Activated T-cell treated with anti-CD3 and anti-CD28 coated beads, Interleukin-2, amount 50 U/mL, for 4 hours (primary cell): ENCODE results near the gene MEAF6. TPM values are rescaled to one million over a fixed set of nuclear protein-coding genes. Genes with fewer than 3 reads are reported as not detected.
"Not testable (repeated sequence)": the region's sequence is repeated elsewhere in the genome, so short reads cannot be mapped to it uniquely, and the experiment has no call there.

Experiments
- ATAC-seq, 2 donors: fragments of 200-7000 bp; cut with Tn5 transposase; one replicate each; pipeline ENCODE4 v1.10.0; 2021
- DNase-seq: peaks from one replicate; pipeline ENCODE4 v3.0.0-alpha.2; 2020
- H3K27me3 Mint-ChIP-seq: one replicate; pipeline ENCODE4 v1.8.0; 2021; ENCODE audit warnings: low read depth, mixed read lengths
- H3K36me3 Mint-ChIP-seq: one replicate; pipeline ENCODE4 v1.8.0; 2022; ENCODE audit warnings: mixed read lengths; ENCODE audit not compliant: insufficient read depth
- H3K4me1 Mint-ChIP-seq: one replicate; pipeline ENCODE4 v1.8.0; 2021; ENCODE audit warnings: low read depth, mixed read lengths
- H3K4me3 Mint-ChIP-seq: one replicate; pipeline ENCODE4 v1.8.0; 2021; ENCODE audit warnings: mild to moderate bottlenecking, moderate library complexity, mixed read lengths
- H3K9me3 Mint-ChIP-seq: one replicate; pipeline ENCODE4 v1.8.0; 2021; ENCODE audit warnings: mixed read lengths
- total RNA-seq, 3 donors: library from RNA; stranded (reverse); gene quantifications; one replicate each; pipeline ENCODE4 v1.2.1, GENCODE V29; 2021

The MEAF6 gene
- 100 to 1,000 TPM in 1 of 3 donors, 10 to 100 TPM in 2; 87.2 to 104 (median 95.6) TPM for total RNA-seq

DNA sequence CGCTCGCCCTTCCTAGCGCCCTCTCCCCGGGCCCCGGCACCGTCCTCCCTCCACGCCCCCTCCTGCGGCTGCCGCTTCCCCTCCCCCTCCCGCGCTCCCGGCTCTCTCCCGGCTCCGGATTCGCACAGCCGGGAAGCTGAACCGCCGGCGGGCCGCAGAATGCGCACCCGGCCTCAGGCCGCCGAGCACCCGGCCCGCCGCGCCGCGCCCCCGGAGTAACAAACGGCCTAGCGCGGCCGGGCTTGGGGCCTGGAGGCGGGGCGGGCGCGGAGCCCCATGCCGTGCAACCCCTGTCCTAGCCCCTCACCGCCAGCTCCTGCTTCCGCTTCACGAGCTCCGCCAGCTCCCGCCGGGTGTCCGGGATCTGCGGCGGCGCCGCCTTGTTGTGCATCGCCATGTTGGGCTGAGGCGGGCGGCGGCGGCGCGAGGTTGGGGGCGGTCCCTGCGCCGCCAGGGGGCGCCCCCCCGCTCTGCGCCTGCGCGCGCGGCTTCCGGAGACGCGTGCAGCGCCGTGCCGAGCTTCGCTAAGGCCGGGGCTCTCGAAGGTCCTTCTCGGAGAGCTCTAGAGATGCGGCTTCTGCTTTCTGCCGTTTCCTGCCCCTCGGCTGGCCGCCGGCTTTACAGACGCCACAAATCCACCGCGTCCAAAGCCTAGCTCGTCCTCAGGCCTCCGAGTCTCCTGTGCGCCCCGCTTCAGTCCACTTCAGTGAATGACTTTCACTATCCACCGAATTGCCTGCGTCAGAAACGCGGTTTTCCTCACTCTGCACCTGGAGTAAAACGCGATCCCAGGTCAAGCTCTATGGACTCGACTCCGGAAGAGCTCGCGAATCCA, at the start of gene MEAF6:
Gene MEAF6, minus strand, starts transcription at position 417 of the 835 bp plus-strand sequence. Its CDS starts 20 bp downstream, at position 397.
- no peaks in the 10 kb centered on the region for H3K9me3 Mint-ChIP-seq
- peaks cover 45% of the 10 kb centered on the region for H3K4me1 Mint-ChIP-seq
- DNase-seq (peak; percentile 79), ATAC-seq (peak; percentile 94)
- H3K4me3 Mint-ChIP-seq = peak within 1 kb of the TSS; percentile 99
- H3K36me3 Mint-ChIP-seq = peaks cover 17% of the 10 kb centered on the region
- no peaks in the 10 kb centered on the region for H3K27me3 Mint-ChIP-seq

DNA sequence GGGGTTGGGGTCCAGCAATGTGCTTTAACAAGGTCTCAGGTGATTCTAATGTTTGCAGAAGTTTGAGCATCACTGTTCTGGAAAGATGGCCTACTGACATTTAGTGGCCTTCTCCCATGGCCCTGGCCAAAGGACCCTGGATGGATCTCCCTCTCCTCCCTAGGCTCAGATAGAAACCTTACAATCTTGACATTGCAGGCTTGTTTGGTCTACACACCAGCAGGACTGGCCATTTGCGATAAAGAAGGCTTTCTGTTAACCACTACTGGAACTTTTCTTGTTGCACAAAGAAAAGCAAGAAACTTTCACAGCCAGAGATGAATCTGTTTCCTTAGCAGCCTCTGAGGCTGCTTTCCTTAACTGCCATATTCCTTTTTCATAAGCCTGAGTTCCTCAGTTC, 48.4 kb upstream of the MEAF6 start:
- DNase-seq = no peak
- no peaks in the 10 kb centered on the region for H3K27me3 Mint-ChIP-seq
- peaks cover 27% of the 10 kb centered on the region for H3K36me3 Mint-ChIP-seq
- no peaks in the 10 kb centered on the region for H3K4me1 Mint-ChIP-seq
- no peak overlapping the region for H3K4me3 Mint-ChIP-seq
- no peaks in the 10 kb centered on the region for H3K9me3 Mint-ChIP-seq
- ATAC-seq = no peak

DNA sequence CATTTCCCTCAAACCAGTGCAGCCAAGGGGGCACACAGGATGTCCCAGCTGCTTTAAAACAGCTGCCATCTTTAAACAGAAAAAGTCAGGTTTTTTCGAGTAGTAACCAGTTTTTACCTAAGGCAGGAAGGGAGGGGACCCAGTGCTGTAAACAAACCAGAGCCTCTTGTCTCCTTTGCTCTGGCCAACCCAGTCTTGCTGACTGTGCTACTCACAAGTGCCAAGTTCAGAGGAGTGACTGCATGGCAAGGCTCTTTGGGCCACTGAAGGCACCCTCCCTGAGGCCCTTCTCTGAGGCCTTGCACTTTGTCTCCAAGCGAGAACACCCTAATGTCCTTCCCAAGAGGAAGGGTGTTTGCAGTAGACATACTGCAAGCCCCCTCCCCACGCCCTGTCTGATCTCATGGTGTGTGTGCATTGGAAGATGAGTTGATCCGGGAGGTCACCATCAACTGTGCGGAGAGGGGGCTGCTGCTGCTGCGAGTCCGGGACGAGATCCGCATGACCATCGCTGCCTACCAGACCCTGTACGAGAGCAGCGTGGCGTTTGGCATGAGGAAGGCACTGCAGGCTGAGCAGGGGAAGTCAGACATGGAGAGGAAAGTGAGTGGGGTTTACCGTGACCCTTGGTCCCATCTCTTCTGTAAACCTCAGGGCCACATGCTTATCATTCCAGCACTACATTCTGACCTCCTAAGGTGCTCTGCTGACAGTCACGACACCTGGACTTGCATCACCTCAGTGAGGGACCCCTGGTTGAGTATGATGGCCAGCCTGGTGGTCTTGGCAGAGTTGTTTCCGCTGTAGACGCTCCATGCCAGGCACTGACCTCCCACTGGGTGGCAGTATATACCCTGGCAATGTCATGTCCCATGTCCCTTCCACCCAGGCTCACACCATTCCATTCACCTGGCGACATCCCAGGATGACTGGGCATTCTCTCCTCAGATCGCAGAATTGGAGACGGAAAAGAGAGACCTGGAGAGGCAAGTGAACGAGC, 46.9 kb upstream of the MEAF6 start:
- Mint-ChIP-seq H3K4me3 (no peak overlapping the region), H3K4me1 (no peaks in the 10 kb centered on the region), H3K27me3 (peaks cover 3% of the 10 kb centered on the region), H3K9me3 (no peaks in the 10 kb centered on the region), H3K36me3 (peaks cover 14% of the 10 kb centered on the region)
- peak; percentile 43 to 63 for ATAC-seq
- DNase-seq = no peak

DNA sequence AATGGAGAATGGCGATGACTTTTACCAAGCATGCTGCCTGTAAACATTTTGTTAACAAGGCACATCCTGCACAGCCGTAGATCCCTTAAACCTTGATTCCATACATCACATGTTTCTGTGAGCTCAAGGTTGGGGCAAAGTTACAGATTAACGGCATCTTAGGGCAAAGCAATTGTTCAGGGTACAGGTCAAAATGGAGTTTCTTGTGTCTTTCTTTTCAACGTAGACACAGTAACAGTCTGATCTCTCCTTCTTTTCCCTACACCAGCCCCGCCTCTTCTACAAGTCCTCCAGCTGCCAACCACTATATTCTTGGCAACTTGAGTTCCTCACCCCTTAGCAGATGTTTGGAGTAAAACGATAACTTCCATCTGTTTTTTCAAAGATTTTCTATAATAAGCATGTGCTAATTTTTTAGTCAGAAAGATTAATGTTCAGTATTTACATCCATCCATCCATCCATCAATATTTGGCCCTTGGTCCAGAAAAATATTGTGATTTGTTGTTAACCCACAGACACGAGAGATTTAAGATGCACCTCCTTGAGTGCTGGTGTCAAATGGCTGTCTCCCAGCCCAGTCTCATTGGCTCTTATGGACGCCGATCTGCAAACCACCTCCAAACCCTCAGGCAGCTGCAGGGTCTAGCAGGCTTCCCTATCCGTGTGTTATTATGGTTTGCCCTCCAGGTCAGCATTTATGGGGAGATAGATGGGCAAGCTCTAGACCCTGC, 46.0 kb upstream of the MEAF6 start:
- Mint-ChIP-seq H3K4me1 (no peaks in the 10 kb centered on the region), H3K27me3 (peaks cover 3% of the 10 kb centered on the region), H3K36me3 (peaks cover 9% of the 10 kb centered on the region), H3K9me3 (no peaks in the 10 kb centered on the region), H3K4me3 (no peak overlapping the region)
- DNase-seq (no peak), ATAC-seq (no peak)

DNA sequence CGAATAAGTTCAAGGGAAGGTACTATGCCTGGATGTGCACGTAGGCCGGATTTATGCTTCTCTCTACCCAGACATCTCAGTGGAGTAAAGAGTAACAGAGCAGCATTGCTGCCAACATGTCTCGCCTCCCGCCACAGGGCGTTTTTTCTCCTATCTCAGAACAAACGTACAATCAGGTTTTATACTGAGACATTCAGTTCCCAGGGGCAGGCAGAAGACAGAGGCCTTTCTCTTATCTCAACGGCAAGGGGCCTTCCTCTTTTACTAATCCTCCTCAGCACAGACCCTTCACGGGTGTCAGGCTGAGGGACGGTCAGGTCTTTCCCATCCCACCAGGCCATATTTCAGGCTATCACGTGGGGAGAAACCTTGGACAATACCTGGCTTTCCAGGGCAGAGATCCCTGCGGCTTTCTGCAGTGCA, 45.4 kb upstream of the MEAF6 start:
- not testable (repeated sequence) for H3K4me3 Mint-ChIP-seq, DNase-seq, H3K9me3 Mint-ChIP-seq

DNA sequence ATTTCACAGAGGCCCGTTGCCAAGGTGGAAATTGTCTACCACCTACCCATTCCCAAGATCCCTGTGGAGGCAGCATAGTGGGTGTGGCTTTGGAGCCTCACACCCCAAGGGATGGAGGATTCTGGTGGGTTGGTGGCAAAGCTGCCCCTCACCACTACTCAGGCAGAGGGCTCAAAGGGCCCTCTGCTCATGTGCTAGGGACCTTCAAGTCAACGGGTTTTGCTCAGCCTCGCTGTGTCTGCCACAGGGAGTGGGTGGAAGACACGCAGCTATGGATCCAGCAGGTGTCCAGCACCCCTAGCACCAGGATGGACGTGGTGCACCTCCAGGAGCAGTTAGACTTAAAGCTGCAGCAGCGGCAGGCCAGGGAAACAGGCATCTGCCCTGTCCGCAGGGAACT, 44.5 kb upstream of the MEAF6 start:
- Mint-ChIP-seq H3K36me3 (peaks cover 3% of the 10 kb centered on the region), H3K9me3 (no peaks in the 10 kb centered on the region), H3K27me3 (peaks cover 3% of the 10 kb centered on the region), H3K4me1 (peaks cover under 1% of the 10 kb centered on the region), H3K4me3 (no peak overlapping the region)
- DNase-seq (no peak), ATAC-seq (no peak)

More for the DNA sequence above, 45.4 kb upstream of the MEAF6 start:
- not testable (repeated sequence) for H3K4me1 Mint-ChIP-seq, ATAC-seq, H3K27me3 Mint-ChIP-seq, H3K36me3 Mint-ChIP-seq

DNA sequence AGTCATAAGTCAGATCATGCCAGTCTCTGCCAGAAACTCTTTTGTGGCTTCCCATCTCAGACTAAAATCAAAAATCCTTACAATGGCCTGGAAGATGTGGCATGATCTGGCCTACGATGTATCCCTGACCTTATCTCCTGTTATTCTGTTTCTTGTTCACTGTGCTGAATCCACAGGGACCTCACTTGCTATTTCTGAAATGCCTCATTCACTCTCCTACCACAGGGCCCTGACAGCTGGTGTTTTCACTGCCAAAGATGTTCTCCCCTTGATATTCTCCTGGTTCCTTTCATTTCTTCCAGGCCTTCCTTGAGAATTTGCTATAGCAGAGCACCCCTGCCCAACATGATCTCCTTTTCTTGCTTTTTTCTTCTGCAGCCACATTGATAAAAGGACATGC, 43.8 kb upstream of the MEAF6 start:
- Mint-ChIP-seq H3K4me1 (peaks cover 4% of the 10 kb centered on the region), H3K9me3 (no peaks in the 10 kb centered on the region), H3K4me3 (no peak overlapping the region), H3K27me3 (peaks cover 3% of the 10 kb centered on the region), H3K36me3 (peaks cover 3% of the 10 kb centered on the region)
- ATAC-seq = no peak
- no peak for DNase-seq

DNA sequence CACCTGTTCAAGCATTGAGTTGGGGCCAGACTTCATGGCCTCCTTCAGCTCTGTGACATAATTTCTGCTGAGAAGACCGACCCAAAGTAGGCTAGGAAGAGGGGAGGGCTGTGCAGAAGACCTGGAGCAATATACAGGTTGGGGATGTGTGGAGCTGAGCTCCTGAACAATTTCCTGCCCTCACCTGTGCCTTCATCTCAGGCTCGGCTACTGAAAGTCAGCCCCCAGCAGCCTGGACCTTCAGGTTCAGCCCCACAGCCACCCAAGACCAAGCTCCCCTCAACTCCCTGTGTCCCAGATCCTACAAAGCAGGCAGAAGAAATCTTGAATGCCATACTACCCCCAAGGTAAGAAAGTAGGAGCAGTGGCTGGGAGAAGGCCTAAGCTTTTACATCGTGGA, 42.8 kb upstream of the MEAF6 start:
- peaks cover 3% of the 10 kb centered on the region for H3K27me3 Mint-ChIP-seq
- ATAC-seq (no peak), DNase-seq (no peak)
- peaks cover 8% of the 10 kb centered on the region for H3K36me3 Mint-ChIP-seq
- H3K4me3 Mint-ChIP-seq = no peak overlapping the region
- peaks cover 14% of the 10 kb centered on the region for H3K4me1 Mint-ChIP-seq
- no peaks in the 10 kb centered on the region for H3K9me3 Mint-ChIP-seq

DNA sequence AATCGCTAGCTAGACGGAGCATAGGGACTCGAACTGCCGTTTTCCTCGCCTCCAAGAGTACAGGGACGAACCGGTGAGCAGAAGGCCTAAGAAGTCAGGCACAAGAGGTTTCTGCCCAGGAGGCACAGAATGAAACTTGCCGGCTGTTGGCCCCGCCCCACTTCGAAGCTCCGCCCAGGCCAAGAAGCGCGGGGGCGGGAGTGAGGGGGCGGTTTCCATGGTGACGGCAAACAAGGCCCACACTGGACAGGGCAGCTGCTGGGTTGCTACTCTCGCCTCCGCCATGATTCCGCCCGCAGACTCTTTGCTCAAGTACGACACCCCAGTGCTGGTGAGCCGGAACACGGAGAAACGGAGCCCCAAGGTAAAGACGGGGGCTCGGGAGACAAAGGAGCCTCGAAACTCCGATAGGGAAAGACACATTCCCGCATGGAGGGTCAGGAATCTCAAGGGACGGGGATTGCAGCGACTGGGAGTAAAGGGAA, 42.2 kb upstream of the MEAF6 start, which contains the start of gene DNALI1:
Gene DNALI1, plus strand, starts transcription at position 229 of the 485 bp plus-strand sequence. Its CDS starts 55 bp downstream, at position 284.
- DNase-seq (no peak), ATAC-seq (no peak)
- H3K36me3 Mint-ChIP-seq = peaks cover 11% of the 10 kb centered on the region
- H3K4me3 Mint-ChIP-seq = no peak within 1 kb of the TSS
- peaks cover 3% of the 10 kb centered on the region for H3K27me3 Mint-ChIP-seq
- no peaks in the 10 kb centered on the region for H3K9me3 Mint-ChIP-seq
- peaks cover 20% of the 10 kb centered on the region for H3K4me1 Mint-ChIP-seq

DNA sequence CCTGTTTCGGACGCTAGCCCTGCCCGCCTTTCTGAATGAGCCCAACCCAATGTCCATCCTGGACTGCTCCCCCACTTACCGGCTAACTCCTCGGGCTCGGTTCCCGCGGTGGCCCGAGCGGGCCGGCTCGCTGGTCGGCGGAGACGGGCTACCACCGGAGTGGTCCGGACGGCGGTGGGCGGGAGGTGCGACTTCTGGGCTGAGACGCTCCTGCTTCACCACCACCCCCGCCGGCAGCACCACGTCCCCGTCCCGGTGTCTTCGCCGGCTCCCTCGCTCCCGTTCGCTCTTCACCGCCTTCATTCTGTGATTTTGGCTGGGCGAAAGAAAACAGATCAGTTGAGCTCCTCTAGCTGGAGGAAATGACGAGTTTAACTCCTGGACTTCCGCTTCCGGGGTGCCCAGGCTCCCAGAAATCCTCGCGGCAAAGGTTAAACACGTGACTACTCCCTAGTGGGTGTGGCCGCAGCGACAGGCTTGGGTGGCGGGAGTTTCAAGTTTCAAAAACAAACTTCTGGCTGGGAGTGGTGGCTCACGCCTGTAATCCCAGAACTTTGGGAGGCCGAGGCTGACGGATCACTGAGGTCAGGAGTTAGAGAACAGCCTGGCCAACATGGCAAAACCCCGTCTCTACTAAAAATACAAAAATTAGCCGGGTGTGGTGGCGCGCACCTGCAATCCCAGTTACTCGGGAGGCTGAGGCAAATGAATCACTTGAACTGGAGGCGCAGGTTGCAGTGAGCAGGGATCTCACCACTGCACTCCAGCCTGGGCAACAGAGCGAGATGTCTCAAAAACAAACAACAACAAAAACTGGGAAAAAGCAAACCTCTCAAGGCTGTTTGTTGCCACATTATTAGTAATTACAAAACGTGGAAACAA, 39.6 kb upstream of the MEAF6 start, which contains the start of gene SNIP1:
Gene SNIP1, minus strand, starts transcription at position 367 of the 882 bp plus-strand sequence. Its CDS starts 64 bp downstream, at position 303.
- DNase-seq (peak; percentile 85), ATAC-seq (peak; percentile 96)
- H3K27me3 Mint-ChIP-seq = peaks cover 3% of the 10 kb centered on the region
- H3K4me3 Mint-ChIP-seq = peak within 1 kb of the TSS; percentile 96
- peaks cover 38% of the 10 kb centered on the region for H3K4me1 Mint-ChIP-seq
- H3K36me3 Mint-ChIP-seq = peaks cover 22% of the 10 kb centered on the region
- no peaks in the 10 kb centered on the region for H3K9me3 Mint-ChIP-seq

DNA sequence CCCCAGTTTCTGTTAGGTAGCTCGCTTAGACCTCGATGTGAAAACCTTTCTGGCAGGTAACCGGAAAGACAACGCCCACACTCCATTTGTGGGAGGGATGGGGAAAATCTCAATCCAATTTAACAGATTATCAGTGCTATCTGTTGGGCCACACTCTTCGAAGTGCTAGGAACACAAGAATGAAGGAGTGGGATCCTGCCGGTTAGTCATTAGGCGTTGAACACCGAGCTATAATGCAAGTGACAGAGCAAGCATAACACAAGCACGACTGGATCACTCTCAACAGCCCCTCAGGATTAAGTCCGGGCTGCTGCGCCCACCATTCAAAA, 39.0 kb upstream of the MEAF6 start:
- Mint-ChIP-seq H3K4me1 (peaks cover 42% of the 10 kb centered on the region), H3K27me3 (peaks cover 3% of the 10 kb centered on the region), H3K36me3 (peaks cover 27% of the 10 kb centered on the region), H3K9me3 (no peaks in the 10 kb centered on the region), H3K4me3 (peak overlapping the region; percentile 96)
- ATAC-seq (peak; percentile 45 to 52), DNase-seq (no peak)

DNA sequence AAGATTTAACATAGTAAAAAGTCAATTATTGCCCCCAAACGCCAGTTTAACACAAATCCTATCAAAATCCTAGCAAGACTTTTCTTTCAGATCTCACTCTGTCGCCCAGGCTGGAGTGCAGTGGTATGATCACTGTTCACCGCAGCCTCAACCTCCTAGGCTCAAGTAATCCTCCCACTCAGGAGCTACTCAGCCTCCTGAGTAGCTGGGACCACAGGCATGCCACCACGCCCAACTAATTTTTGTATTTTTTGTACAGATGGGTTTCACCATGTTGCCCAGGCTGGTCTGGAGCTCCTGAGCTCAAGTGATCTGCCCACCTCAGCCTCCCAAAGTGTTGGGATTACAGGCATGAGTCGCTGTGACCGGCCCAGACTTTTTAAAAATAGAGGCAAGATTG, 34.8 kb upstream of the MEAF6 start:
- H3K4me1 Mint-ChIP-seq = peaks cover 45% of the 10 kb centered on the region
- no peaks in the 10 kb centered on the region for H3K27me3 Mint-ChIP-seq
- H3K36me3 Mint-ChIP-seq = peaks cover 44% of the 10 kb centered on the region
- no peaks in the 10 kb centered on the region for H3K9me3 Mint-ChIP-seq
- no peak for DNase-seq
- no peak for ATAC-seq
- no peak overlapping the region for H3K4me3 Mint-ChIP-seq

DNA sequence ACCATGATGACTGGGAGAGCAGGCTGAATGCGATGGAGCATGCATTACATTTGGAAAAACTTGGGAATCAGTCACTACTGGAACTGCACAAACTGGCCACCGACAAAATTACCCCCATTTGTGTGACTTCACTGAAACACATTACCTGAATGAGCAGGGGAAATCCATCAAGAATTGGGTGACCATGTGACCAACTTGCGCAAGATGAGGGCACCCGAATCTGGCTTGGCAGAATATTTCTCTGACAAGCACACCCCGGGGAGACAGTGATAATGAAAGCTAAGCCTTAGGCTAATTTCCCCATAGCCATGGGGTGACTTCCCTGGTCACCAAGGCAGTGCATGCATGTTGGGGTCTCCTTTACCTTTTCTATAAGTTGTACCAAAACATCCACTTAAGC, 30.5 kb upstream of the MEAF6 start:
- Mint-ChIP-seq H3K4me3 (no peak overlapping the region), H3K27me3 (no peaks in the 10 kb centered on the region), H3K36me3 (peaks cover 35% of the 10 kb centered on the region), H3K4me1 (peaks cover 13% of the 10 kb centered on the region), H3K9me3 (no peaks in the 10 kb centered on the region)
- DNase-seq (no peak), ATAC-seq (no peak)
